Ureter (tissue), 1 donor: ENCODE data around the gene FLOT2. TPM values are rescaled to one million over a fixed set of nuclear protein-coding genes. Genes with fewer than 3 reads are reported as not detected.
"Not testable (repeated sequence)": the region's sequence is repeated elsewhere in the genome, so short reads cannot be mapped to it uniquely, and the experiment has no call there.

Source experiments
- DNase-seq: peaks from one replicate; pipeline ENCODE4 v3.0.0-alpha.2; 2020; ENCODE audit warnings: low spot score
- total RNA-seq: library from RNA; stranded (reverse); gene quantifications from one replicate; pipeline ENCODE4 v1.2.4, GENCODE V29; 2023
- donor health status: DM: yes; HTN: yes; CAD: no.

Gene FLOT2
- total RNA-seq, 1 donor from 2014 or later = 255 TPM

- DNase-seq = no peak
These were observed 1.6 kb downstream of the FLOT2 start for GRCh38 chr17:28895794-28896447.

GRCh38 chr17:28893248-28894183 is 4.0 kb downstream of the FLOT2 start:
- not testable (repeated sequence) for DNase-seq

- no peak for DNase-seq
These were observed 5.5 kb downstream of the FLOT2 start for GRCh38 chr17:28892024-28892423.

GRCh38 chr17:28891201-28891600 is 6.3 kb downstream of the FLOT2 start:
- DNase-seq = no peak

GRCh38 chr17:28889996-28890395 is 7.5 kb downstream of the FLOT2 start:
- no peak for DNase-seq

GRCh38 chr17:28888832-28889231 is 8.7 kb downstream of the FLOT2 start:
- DNase-seq = no peak

- DNase-seq = no peak
These were observed 9.6 kb downstream of the FLOT2 start for GRCh38 chr17:28887871-28888471.

GRCh38 chr17:28885951-28886350 is 11.6 kb downstream of the FLOT2 start:
- no peak for DNase-seq

GRCh38 chr17:28885363-28885762 is 12.2 kb downstream of the FLOT2 start:
- DNase-seq = no peak

GRCh38 chr17:28883967-28884702 is 13.4 kb downstream of the FLOT2 start:
- no peak for DNase-seq

GRCh38 chr17:28882154-28882895 is 15.2 kb downstream of the FLOT2 start:
- DNase-seq = no peak

GRCh38 chr17:28881533-28882056 is 15.9 kb downstream of the FLOT2 start:
- DNase-seq = no peak

GRCh38 chr17:28880572-28880945 is 17.0 kb downstream of the FLOT2 start:
- no peak for DNase-seq

GRCh38 chr17:28879886-28880571 is 17.5 kb downstream of the FLOT2 start:
- DNase-seq = no peak

- DNase-seq = no peak
These were observed 18.6 kb downstream of the FLOT2 start for GRCh38 chr17:28878981-28879380.

GRCh38 chr17:28878158-28878910 is 19.2 kb downstream of the FLOT2 start:
- no peak for DNase-seq

GRCh38 chr17:28877150-28877711 is 20.3 kb downstream of the FLOT2 start:
- not testable (repeated sequence) for DNase-seq

- no peak for DNase-seq
These were observed 21.5 kb downstream of the FLOT2 start for GRCh38 chr17:28875848-28876550.

- no peak for DNase-seq
These were observed 22.8 kb downstream of the FLOT2 start for GRCh38 chr17:28874750-28875149.
